Fibroblast of mammary gland (primary cell): ENCODE results near the gene ZNF845.
"Not testable (repeated sequence)": the region's sequence is repeated elsewhere in the genome, so short reads cannot be mapped to it uniquely, and the experiment has no call there.

Source experiments
- DNase-seq: peaks from one replicate; pipeline ENCODE4 v3.0.0-alpha.2; 2010; ENCODE audit warnings: low read depth
- H3K4me3 ChIP-seq: 2 replicates; pipeline ENCODE4 v1.5.1; 2011; ENCODE audit warnings: low read depth, mild to moderate bottlenecking, low read length, moderate library complexity; ENCODE audit not compliant: control insufficient read depth
- CTCF ChIP-seq: conservative IDR thresholded peaks from 2 replicates; pipeline ENCODE4 v1.5.1; 2011; ENCODE audit warnings: low read depth, low read length, inconsistent platforms; ENCODE audit not compliant: control insufficient read depth, insufficient read depth

ZNF845 gene

GRCh38 chr19:53333463-53334449 lies at the start of gene ZNF845:
ZNF845 (plus strand) TSS chr19:53333749; CDS start chr19:53341308, 7,559 bp downstream.
- peak; percentile 90 for DNase-seq
- TF ChIP-seq CTCF, result no peak
- peak within 1 kb of the TSS; percentile 98 for H3K4me3 ChIP-seq

- DNase-seq, result no peak
- TF ChIP-seq CTCF, result no peak
Measured at GRCh38 chr19:53285087-53285486, 48.5 kb upstream of the ZNF845 start.

GRCh38 chr19:53290758-53291549 lies 42.6 kb upstream of the ZNF845 start:
- no peak for TF ChIP-seq CTCF
- no peak for DNase-seq
- no peak overlapping the region for H3K4me3 ChIP-seq

More at GRCh38 chr19:53285087-53285486, 48.5 kb upstream of the ZNF845 start:
- H3K4me3 ChIP-seq, result no peak overlapping the region

GRCh38 chr19:53294786-53295441 lies 38.6 kb upstream of the ZNF845 start:
- peak; percentile 19 for DNase-seq
- no peak overlapping the region for H3K4me3 ChIP-seq
- no peak for TF ChIP-seq CTCF

GRCh38 chr19:53301341-53301740 lies 32.2 kb upstream of the ZNF845 start:
- H3K4me3 ChIP-seq, DNase-seq: not testable (repeated sequence)

- DNase-seq, result peak; percentile 2
- TF ChIP-seq CTCF, result peak; percentile 18
- no peak overlapping the region for H3K4me3 ChIP-seq
Measured at GRCh38 chr19:53308339-53308811, 25.2 kb upstream of the ZNF845 start.
